Spleen (tissue), 11 donors: ENCODE results near the gene MRPL33. TPM values are rescaled to one million over a fixed set of nuclear protein-coding genes. Genes with fewer than 3 reads are reported as not detected.

Experiments used
- DNase-seq: peaks from one replicate; pipeline ENCODE4 v3.0.0-alpha.2; 2020
- H3K27ac ChIP-seq, 8 donors: fragments of 200-600 bp; sonication (generic) in 7 of 8; 1 replicate in 4 of 8; 2 replicates in 4 of 8; pipeline versions ENCODE4 v1.5.0 to v1.8.0; 2016 to 2021; ENCODE audit warnings: inconsistent platforms in 4 of 8, mild to moderate bottlenecking in 4 of 8, moderate library complexity in 1 of 8
- H3K27me3 ChIP-seq, 7 donors: fragments of 200-600 bp; sonication (generic) in 6 of 7; replicated peaks in 1 of 7; 1 replicate in 4 of 7; 2 replicates in 3 of 7; pipeline versions ENCODE4 v1.5.0 to v1.8.0; 2016 to 2021; ENCODE audit warnings: inconsistent platforms in 3 of 7, mild to moderate bottlenecking in 1 of 7
- H3K36me3 ChIP-seq, 6 donors: fragments of 200-600 bp; sonication (generic) in 5 of 6; 1 replicate in 4 of 6; 2 replicates in 2 of 6; pipeline versions ENCODE4 v1.5.0 to v1.8.0; 2016 to 2021; ENCODE audit warnings: inconsistent platforms in 2 of 6
- H3K4me1 ChIP-seq, 6 donors: fragments of 200-600 bp; sonication (generic) in 5 of 6; 1 replicate in 3 of 6; 2 replicates in 3 of 6; pipeline versions ENCODE4 v1.5.0 to v1.8.0; 2016 to 2021; ENCODE audit warnings: inconsistent platforms in 3 of 6
- H3K4me3 ChIP-seq, 8 donors: fragments of 200-600 bp; sonication (generic) in 7 of 8; 1 replicate in 4 of 8; 2 replicates in 4 of 8; pipeline versions ENCODE4 v1.5.0 to v1.8.0; 2016 to 2021; ENCODE audit warnings: inconsistent platforms in 4 of 8, mild to moderate bottlenecking in 4 of 8, moderate library complexity in 2 of 8
- H3K9me3 ChIP-seq, 8 donors: fragments of 200-600 bp; sonication (generic) in 7 of 8; 1 replicate in 4 of 8; 2 replicates in 4 of 8; pipeline versions ENCODE4 v1.5.0 to v1.8.0; 2016 to 2021; ENCODE audit warnings: inconsistent platforms in 4 of 8
- POLR2A ChIP-seq, 3 donors: fragments of 450-650 bp; IDR thresholded peaks; one replicate each; pipeline ENCODE4 v1.5.1; 2017; ENCODE audit warnings: antibody characterized with exemption in 3 of 3, mild to moderate bottlenecking in 1 of 3
- POLR2AphosphoS5 ChIP-seq, 3 donors: sonication (generic); formaldehyde crosslinking; IDR thresholded peaks; one replicate each; pipeline ENCODE4 v1.5.1; 2017; ENCODE audit warnings: antibody characterized with exemption in 3 of 3
- WGBS, 5 donors: extraction: QIAGEN DNeasy Blood & Tissue Kit in 3 of 5; methylation state at CpG; one replicate each; pipeline versions ENCODE4 v1.1.5 to v1.1.7; 2013 to 2018; 5-methylcytosine and 5-hydroxymethylcytosine counted together
- intact Hi-C: fragments of 100-400 bp; cut with DNase I; formaldehyde crosslinking; loops from one replicate; pipeline ENCODE4 v1.15.0; 2023; ENCODE audit warnings: low total_unique reads
- polyA plus RNA-seq, 3 donors: library from polyadenylated mRNA; stranded (reverse); fragments of 200-250 nt; gene quantifications; one replicate each; pipeline ENCODE4 v1.2.1, GENCODE V29; 2013
- total RNA-seq, 7 donors: library from RNA; depleted of rRNA in 3 of 7; stranded (reverse); fragments of >200 nt in 3 of 7; fragmentation: NEBNext Ultra II Directional in 4 of 7; extraction: Animal tissue kit (Norgen Biotek cat#: 25700) in 4 of 7; gene quantifications; one replicate each; pipeline versions ENCODE4 v1.1.0 to v1.2.1, GENCODE V29; 2016 to 2021
- TF ChIP-seq, protein P1 (sequence below), 11 experiments: fragments of 200-600 bp in 7 of 11; fragments of 450-650 bp in 4 of 11; sonication (generic) in 4 of 11; IDR thresholded peaks in 8 of 11; conservative IDR thresholded peaks in 3 of 11; 1 replicate in 7 of 11; 2 replicates in 4 of 11; pipeline versions ENCODE4 v1.4.0 to v1.8.0; 2016 to 2021; ENCODE audit warnings: antibody characterized with exemption in 11 of 11, inconsistent platforms in 4 of 11, mild to moderate bottlenecking in 1 of 11
- donor health status: healthy with polysubstance abuse.
- donor health status: DM: no; HTN: no; CAD: no; lungs with moderate emphysema.
- donor health status: DM: no; HTN: no; CAD: no.
- donor health status: Bipolar disorder and iron deficiency.
- donor health status: healthy.
- donor health status: DM: no; HTN: no; CAD: no.
- donor health status: DM: yes; HTN: yes; CAD: no.

Gene MRPL33
- total and polyA plus RNA-seq, 10 donors: 48.3 to 166 (median 80.7) TPM

DNA sequence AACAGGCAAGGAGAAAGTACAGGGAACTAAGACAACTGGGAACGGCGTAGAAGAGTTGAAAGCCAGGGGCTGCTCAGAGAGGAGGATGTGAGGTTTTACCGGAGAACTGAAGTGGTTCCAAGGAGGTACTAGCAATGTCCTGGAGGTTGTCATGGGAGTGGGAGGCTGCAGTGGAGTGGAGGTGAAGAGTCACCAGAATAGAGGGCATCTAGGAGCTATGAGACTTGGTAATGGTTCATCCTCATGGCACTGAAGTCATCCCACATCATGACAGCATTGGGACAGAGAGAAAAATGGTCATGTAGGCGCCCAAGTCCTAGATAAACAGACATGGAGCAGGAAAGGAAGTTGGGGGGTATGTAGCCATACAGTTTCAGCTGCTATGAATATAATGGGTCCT is 26.3 kb downstream of the MRPL33 start:
- no peak overlapping the region for H3K27ac ChIP-seq
- 87 to 94% (median 88%) methylated on average over 4 of the region's 4 CpGs for WGBS, 5 donors
- intact Hi-C loops: no loop called here

DNA sequence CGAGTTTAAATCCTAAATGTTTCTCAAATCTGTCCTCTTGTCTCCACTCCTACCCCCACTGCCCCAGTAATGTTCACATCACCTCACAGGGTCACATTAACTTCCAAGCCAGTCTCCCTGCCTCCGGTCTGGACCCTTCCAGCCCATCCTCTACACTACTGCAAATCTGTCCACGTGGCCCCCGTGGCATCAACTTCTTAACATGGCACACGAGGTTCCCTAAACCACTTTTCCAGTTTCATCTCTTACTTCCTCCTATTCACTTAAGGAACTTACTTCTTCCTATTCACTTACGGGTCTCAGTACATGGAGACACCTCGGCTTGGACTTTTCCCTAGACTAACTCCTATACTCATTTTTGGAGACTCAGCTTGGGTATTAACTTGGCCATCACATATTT is 27.0 kb downstream of the MRPL33 start:
- no peak for DNase-seq
- Histone ChIP-seq H3K36me3 (no peaks in the 10 kb centered on the region), H3K27me3 (no peaks in the 10 kb centered on the region), H3K27ac (no peak overlapping the region), H3K4me3 (no peak overlapping the region), H3K4me1 (peaks cover 4 to 46% (median 16%) of the 10 kb centered on the region in 6 donors), H3K9me3 (no peaks in the 10 kb centered on the region)
- WGBS, 5 donors: 59 to 83% (median 73%) methylated on average over 7 of the region's 7 CpGs
- intact Hi-C loops: no loop called here
- TF ChIP-seq, protein P1, sequence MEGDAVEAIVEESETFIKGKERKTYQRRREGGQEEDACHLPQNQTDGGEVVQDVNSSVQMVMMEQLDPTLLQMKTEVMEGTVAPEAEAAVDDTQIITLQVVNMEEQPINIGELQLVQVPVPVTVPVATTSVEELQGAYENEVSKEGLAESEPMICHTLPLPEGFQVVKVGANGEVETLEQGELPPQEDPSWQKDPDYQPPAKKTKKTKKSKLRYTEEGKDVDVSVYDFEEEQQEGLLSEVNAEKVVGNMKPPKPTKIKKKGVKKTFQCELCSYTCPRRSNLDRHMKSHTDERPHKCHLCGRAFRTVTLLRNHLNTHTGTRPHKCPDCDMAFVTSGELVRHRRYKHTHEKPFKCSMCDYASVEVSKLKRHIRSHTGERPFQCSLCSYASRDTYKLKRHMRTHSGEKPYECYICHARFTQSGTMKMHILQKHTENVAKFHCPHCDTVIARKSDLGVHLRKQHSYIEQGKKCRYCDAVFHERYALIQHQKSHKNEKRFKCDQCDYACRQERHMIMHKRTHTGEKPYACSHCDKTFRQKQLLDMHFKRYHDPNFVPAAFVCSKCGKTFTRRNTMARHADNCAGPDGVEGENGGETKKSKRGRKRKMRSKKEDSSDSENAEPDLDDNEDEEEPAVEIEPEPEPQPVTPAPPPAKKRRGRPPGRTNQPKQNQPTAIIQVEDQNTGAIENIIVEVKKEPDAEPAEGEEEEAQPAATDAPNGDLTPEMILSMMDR (IDR thresholded peaks at IDR 0.05 in 8 of 11, conservative IDR thresholded peaks at IDR 0.05 in 3 of 11): no peak
- TF ChIP-seq POLR2A (IDR thresholded peaks at IDR 0.05) (no peak), POLR2AphosphoS5 (IDR thresholded peaks at IDR 0.05) (no peak)

More for the DNA sequence above, 26.3 kb downstream of the MRPL33 start:
- no peaks in the 10 kb centered on the region for H3K36me3 ChIP-seq
- no peak overlapping the region for H3K4me3 ChIP-seq
- H3K9me3 ChIP-seq: no peaks in the 10 kb centered on the region
- no peak for TF ChIP-seq POLR2A (IDR thresholded peaks at IDR 0.05)
- TF ChIP-seq, protein P1 (IDR thresholded peaks at IDR 0.05 in 8 of 11, conservative IDR thresholded peaks at IDR 0.05 in 3 of 11): no peak
- no peak for TF ChIP-seq POLR2AphosphoS5 (IDR thresholded peaks at IDR 0.05)
- H3K4me1 ChIP-seq: peaks cover 4 to 50% (median 16%) of the 10 kb centered on the region in 6 donors
- H3K27me3 ChIP-seq: no peaks in the 10 kb centered on the region
- no peak for DNase-seq

DNA sequence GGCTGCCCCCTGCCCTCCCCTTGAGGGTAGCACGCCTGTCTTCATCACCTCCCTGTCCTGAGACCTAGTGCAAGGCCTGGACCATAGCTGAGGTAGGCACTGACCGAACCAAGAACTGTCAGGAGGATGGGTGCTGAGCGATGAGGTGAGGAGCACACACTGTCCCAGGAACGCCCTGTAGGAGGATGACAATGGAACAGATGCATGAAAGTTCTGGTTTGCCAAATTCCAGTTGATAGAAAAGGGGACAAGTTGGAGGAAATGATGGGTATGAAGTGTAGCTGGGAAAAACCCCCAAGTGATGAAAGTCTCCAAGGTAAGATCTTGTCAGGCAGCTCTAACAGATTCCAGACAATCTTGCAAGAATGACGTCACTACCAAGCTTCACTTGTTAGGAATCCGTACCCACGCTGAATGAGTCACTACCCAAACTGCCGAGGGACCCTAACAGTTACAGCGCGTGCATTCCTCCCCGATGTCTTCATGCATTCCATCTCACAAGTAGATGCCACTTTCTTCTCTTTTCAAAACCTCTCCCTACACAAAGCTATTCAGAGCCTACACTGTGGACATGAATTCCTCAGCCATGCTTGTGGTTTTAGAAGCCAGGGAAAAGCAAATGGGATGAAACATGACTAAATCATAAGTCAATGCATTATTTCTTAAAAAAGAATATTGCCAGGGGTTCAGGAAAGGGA is 27.6 kb downstream of the MRPL33 start:
- no peak for DNase-seq
- whole genome bisulfite sequencing, 5 donors: 82 to 91% (median 89%) methylated on average over 11 of the region's 11 CpGs
- intact Hi-C loops: no loop called here
- peaks cover 4 to 46% (median 16%) of the 10 kb centered on the region in 6 donors for H3K4me1 ChIP-seq
- no peak for TF ChIP-seq POLR2AphosphoS5 (IDR thresholded peaks at IDR 0.05)
- TF ChIP-seq, protein P1 (IDR thresholded peaks at IDR 0.05 in 8 of 11, conservative IDR thresholded peaks at IDR 0.05 in 3 of 11): no peak
- TF ChIP-seq POLR2A (IDR thresholded peaks at IDR 0.05): no peak
- no peak overlapping the region for H3K27ac ChIP-seq
- H3K9me3 ChIP-seq: no peaks in the 10 kb centered on the region
- no peak overlapping the region for H3K4me3 ChIP-seq
- no peaks in the 10 kb centered on the region for H3K36me3 ChIP-seq
- no peaks in the 10 kb centered on the region for H3K27me3 ChIP-seq

DNA sequence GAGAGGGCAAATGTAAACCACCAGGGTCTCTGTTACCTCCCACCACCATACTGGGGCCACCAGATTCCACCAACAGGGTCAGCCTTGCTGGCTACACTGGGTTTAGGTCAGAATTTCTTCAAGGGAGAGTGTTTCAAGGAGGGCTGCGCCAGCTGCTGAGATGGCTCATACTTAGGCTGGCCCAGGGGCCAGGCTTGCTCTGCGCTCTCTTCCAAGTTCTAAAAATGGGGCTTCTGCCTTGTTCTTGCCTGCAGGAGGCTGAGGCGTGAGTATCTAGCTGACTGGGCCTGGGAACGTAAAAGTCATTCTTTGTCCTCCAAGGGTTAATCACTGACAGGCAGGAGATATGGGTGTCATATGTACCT is 28.1 kb downstream of the MRPL33 start:
- WGBS, 5 donors: 89 to 97% (median 90%) methylated on average over 4 of the region's 4 CpGs
- Histone ChIP-seq H3K4me1 (peaks cover 4 to 46% (median 16%) of the 10 kb centered on the region in 6 donors), H3K9me3 (no peaks in the 10 kb centered on the region), H3K36me3 (no peaks in the 10 kb centered on the region), H3K4me3 (no peak overlapping the region), H3K27me3 (no peaks in the 10 kb centered on the region), H3K27ac (no peak overlapping the region)
- DNase-seq: no peak
- intact Hi-C loops: no loop called here
- TF ChIP-seq, protein P1 (IDR thresholded peaks at IDR 0.05 in 8 of 11, conservative IDR thresholded peaks at IDR 0.05 in 3 of 11): no peak
- TF ChIP-seq POLR2AphosphoS5 (IDR thresholded peaks at IDR 0.05) (no peak), POLR2A (IDR thresholded peaks at IDR 0.05) (no peak)
